ENCODE data around the gene NCK1.

DNA sequence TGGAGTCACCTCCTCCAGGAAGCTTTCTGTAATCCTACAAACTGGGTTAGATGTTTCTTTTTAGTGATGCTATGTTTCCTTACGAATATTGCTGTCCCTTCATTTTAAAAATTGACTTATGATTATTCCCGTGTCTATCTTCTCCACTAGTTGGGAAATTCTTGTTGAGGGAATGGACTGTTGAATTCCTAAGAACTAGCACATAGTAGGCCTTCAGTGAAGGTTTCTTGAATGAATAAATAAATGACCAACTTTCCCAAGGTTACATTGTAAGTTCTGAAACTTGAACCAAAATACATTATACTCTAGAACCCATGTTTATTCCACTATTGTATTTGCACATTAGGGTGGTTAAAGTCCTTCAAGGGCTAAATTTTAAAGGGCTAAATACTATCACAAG, 95.0 kb downstream of the NCK1 start:
- TF ChIP-seq, protein P1, sequence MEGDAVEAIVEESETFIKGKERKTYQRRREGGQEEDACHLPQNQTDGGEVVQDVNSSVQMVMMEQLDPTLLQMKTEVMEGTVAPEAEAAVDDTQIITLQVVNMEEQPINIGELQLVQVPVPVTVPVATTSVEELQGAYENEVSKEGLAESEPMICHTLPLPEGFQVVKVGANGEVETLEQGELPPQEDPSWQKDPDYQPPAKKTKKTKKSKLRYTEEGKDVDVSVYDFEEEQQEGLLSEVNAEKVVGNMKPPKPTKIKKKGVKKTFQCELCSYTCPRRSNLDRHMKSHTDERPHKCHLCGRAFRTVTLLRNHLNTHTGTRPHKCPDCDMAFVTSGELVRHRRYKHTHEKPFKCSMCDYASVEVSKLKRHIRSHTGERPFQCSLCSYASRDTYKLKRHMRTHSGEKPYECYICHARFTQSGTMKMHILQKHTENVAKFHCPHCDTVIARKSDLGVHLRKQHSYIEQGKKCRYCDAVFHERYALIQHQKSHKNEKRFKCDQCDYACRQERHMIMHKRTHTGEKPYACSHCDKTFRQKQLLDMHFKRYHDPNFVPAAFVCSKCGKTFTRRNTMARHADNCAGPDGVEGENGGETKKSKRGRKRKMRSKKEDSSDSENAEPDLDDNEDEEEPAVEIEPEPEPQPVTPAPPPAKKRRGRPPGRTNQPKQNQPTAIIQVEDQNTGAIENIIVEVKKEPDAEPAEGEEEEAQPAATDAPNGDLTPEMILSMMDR (IDR thresholded peaks at IDR 0.05): no peak
- TF ChIP-seq POLR2A (IDR thresholded peaks at IDR 0.05): no peak
